HFFc6 (cell line): ENCODE results near the gene AMPD1. TPM values are rescaled to one million over a fixed set of nuclear protein-coding genes. Genes with fewer than 3 reads are reported as not detected.

Experiments
- DNase-seq: peaks from one replicate; pipeline ENCODE4 v3.0.0-alpha.2; 2018
- H3K27ac Mint-ChIP-seq: 2 replicates; pipeline ENCODE4 v1.8.0; 2020; ENCODE audit warnings: mild to moderate bottlenecking, mixed read lengths
- H3K27me3 Mint-ChIP-seq: 2 replicates; pipeline ENCODE4 v1.8.0; 2021; ENCODE audit warnings: mild to moderate bottlenecking, moderate library complexity, mixed read lengths; ENCODE audit not compliant: insufficient read depth
- H3K36me3 Mint-ChIP-seq: 2 replicates; pipeline ENCODE4 v1.8.0; 2021; ENCODE audit warnings: low read depth, mixed read lengths
- H3K4me1 Mint-ChIP-seq: 2 replicates; pipeline ENCODE4 v1.8.0; 2020; ENCODE audit warnings: low read depth, mixed read lengths
- H3K4me3 Mint-ChIP-seq: 2 replicates; pipeline ENCODE4 v1.8.0; 2020; ENCODE audit warnings: mild to moderate bottlenecking, moderate library complexity, mixed read lengths
- H3K9me3 Mint-ChIP-seq: 2 replicates; pipeline ENCODE4 v1.8.0; 2020; ENCODE audit warnings: mild to moderate bottlenecking, mixed read lengths
- CTCF ChIP-seq: fragments of 200-600 bp; sonication (generic); IDR thresholded peaks from 2 replicates; pipeline ENCODE4 v1.5.0; 2021; ENCODE audit warnings: antibody characterized with exemption, mild to moderate bottlenecking
- total RNA-seq, 6 experiments: library from RNA; stranded (reverse); fragmentation: NEBNext Ultra II Directional; extraction: Animal tissue kit (Norgen Biotek cat#: 25700); gene quantifications; 2 replicates in 1 of 6; 3 replicates in 5 of 6; pipeline ENCODE4 v1.2.3, GENCODE V29; 2021

Gene AMPD1
- total RNA-seq, 6 experiments from 2014 or later, result not detected

- H3K36me3 Mint-ChIP-seq, result no peaks in the 10 kb centered on the region
- peaks cover 20% of the 10 kb centered on the region for H3K27me3 Mint-ChIP-seq
- H3K27ac Mint-ChIP-seq, result no peak overlapping the region
- TF ChIP-seq CTCF, result no peak
- no peak for DNase-seq
- no peaks in the 10 kb centered on the region for H3K9me3 Mint-ChIP-seq
- H3K4me3 Mint-ChIP-seq, result no peak overlapping the region
- H3K4me1 Mint-ChIP-seq, result peaks cover 1% of the 10 kb centered on the region; the same call in 1 of the 2 replicates
Measured at GRCh38 chr1:114690148-114690547, 5.2 kb downstream of the AMPD1 start.

GRCh38 chr1:114688526-114688925 is 6.8 kb downstream of the AMPD1 start:
- Mint-ChIP-seq H3K9me3 (no peaks in the 10 kb centered on the region), H3K4me3 (no peak overlapping the region), H3K4me1 (no peaks in the 10 kb centered on the region), H3K27me3 (peaks cover 20% of the 10 kb centered on the region), H3K36me3 (no peaks in the 10 kb centered on the region), H3K27ac (no peak overlapping the region)
- no peak for TF ChIP-seq CTCF
- no peak for DNase-seq

GRCh38 chr1:114685851-114686250 is 9.5 kb downstream of the AMPD1 start:
- TF ChIP-seq CTCF, result no peak
- H3K4me1 Mint-ChIP-seq, result no peaks in the 10 kb centered on the region
- no peaks in the 10 kb centered on the region for H3K36me3 Mint-ChIP-seq
- H3K27me3 Mint-ChIP-seq, result peaks cover 21% of the 10 kb centered on the region
- H3K4me3 Mint-ChIP-seq, result no peak overlapping the region
- no peak overlapping the region for H3K27ac Mint-ChIP-seq
- H3K9me3 Mint-ChIP-seq, result no peaks in the 10 kb centered on the region
- no peak for DNase-seq

- Mint-ChIP-seq H3K9me3 (no peaks in the 10 kb centered on the region), H3K27ac (no peak overlapping the region), H3K4me1 (no peaks in the 10 kb centered on the region), H3K36me3 (no peaks in the 10 kb centered on the region), H3K4me3 (no peak overlapping the region), H3K27me3 (peaks cover 26% of the 10 kb centered on the region)
- no peak for TF ChIP-seq CTCF
- no peak for DNase-seq
Measured at GRCh38 chr1:114677691-114678090, 17.7 kb downstream of the AMPD1 start.

- Mint-ChIP-seq H3K36me3 (no peaks in the 10 kb centered on the region), H3K4me1 (no peaks in the 10 kb centered on the region)
- no peak for DNase-seq
Measured at GRCh38 chr1:114676115-114676514, 19.2 kb downstream of the AMPD1 start.

More at GRCh38 chr1:114676115-114676514, 19.2 kb downstream of the AMPD1 start:
- Mint-ChIP-seq H3K9me3 (no peaks in the 10 kb centered on the region), H3K27me3 (peaks cover 24% of the 10 kb centered on the region), H3K27ac (no peak overlapping the region), H3K4me3 (no peak overlapping the region)
- TF ChIP-seq CTCF, result no peak
